Transverse colon (tissue), 4 donors: ENCODE data around the gene SMARCC1. TPM values are rescaled to one million over a fixed set of nuclear protein-coding genes. Genes with fewer than 3 reads are reported as not detected.

Source experiments
- DNase-seq: peaks from one replicate; pipeline ENCODE4 v3.0.0-alpha.2; 2019
- H3K27ac ChIP-seq, 4 donors: fragments of 200-600 bp; sonication (generic); 2 replicates each; pipeline ENCODE4 v1.5.1; 2016 to 2018; ENCODE audit warnings: inconsistent platforms in 4 of 4
- H3K27me3 ChIP-seq: fragments of 200-600 bp; sonication (generic); 2 replicates; pipeline ENCODE4 v1.5.1; 2017; ENCODE audit warnings: inconsistent platforms
- H3K36me3 ChIP-seq, 4 donors: fragments of 200-600 bp; sonication (generic); 2 replicates each; pipeline ENCODE4 v1.5.1; 2017 to 2019; ENCODE audit warnings: inconsistent platforms in 4 of 4
- H3K4me1 ChIP-seq, 4 donors: fragments of 200-600 bp; sonication (generic); 2 replicates each; pipeline ENCODE4 v1.5.1; 2017 to 2020; ENCODE audit warnings: inconsistent platforms in 4 of 4
- H3K4me3 ChIP-seq, 4 donors: fragments of 200-600 bp; sonication (generic); 1 replicate in 1 of 4; 2 replicates in 3 of 4; pipeline versions ENCODE4 v1.5.1 to v1.6.1; 2017 to 2019; ENCODE audit warnings: inconsistent platforms in 4 of 4
- H3K9me3 ChIP-seq, 2 donors: fragments of 200-600 bp; sonication (generic); 2 replicates each; pipeline ENCODE4 v1.5.1; 2017 to 2019; ENCODE audit warnings: inconsistent platforms in 2 of 2
- CTCF ChIP-seq, 5 experiments: fragments of 200-600 bp in 3 of 5; fragments of 450-650 bp in 2 of 5; sonication (generic) in 3 of 5; IDR thresholded peaks; 1 replicate in 2 of 5; 2 replicates in 3 of 5; pipeline ENCODE4 v1.5.1; 2016 to 2017; ENCODE audit warnings: antibody characterized with exemption in 5 of 5, inconsistent platforms in 3 of 5, mild to moderate bottlenecking in 2 of 5, moderate library complexity in 1 of 5
- EP300 ChIP-seq: sonication (generic); formaldehyde crosslinking; IDR thresholded peaks from one replicate; pipeline ENCODE4 v1.6.1; 2017; ENCODE audit warnings: antibody characterized with exemption, low read depth
- POLR2A ChIP-seq: fragments of 450-650 bp; IDR thresholded peaks from one replicate; pipeline ENCODE4 v1.6.1; 2016; ENCODE audit warnings: antibody characterized with exemption, mild to moderate bottlenecking, moderate library complexity
- POLR2AphosphoS5 ChIP-seq, 3 donors: sonication (generic); formaldehyde crosslinking; IDR thresholded peaks; one replicate each; pipeline ENCODE4 v1.6.1; 2016; ENCODE audit warnings: antibody characterized with exemption in 3 of 3
- WGBS, 2 donors: methylation state at CpG; one replicate each; pipeline ENCODE4 v1.1.5; 2018; ENCODE audit warnings: low coverage in 1 of 2; 5-methylcytosine and 5-hydroxymethylcytosine counted together
- in situ Hi-C, 4 donors: fragments of 200-750 bp; cut with MboI; loops; one replicate each; pipeline versions ENCODE4 v1.15.0 to v1.15.1; 2017; ENCODE audit warnings: low sequenced_read_pairs in 3 of 4, low pct_ligation_motif_present in 1 of 4, low pct_unique_long_range_greater_than_20kb in 1 of 4
- intact Hi-C: fragments of 100-400 bp; cut with DNase I; formaldehyde crosslinking; loops from one replicate; pipeline ENCODE4 v1.15.1; 2023; ENCODE audit warnings: low total_unique reads
- total RNA-seq, 4 donors: library from RNA; depleted of rRNA; stranded (reverse); fragments of >200 nt; gene quantifications; one replicate each; pipeline ENCODE4 v1.1.0, GENCODE V29; 2016

Gene SMARCC1
- total RNA-seq, 4 donors from 2014 or later = 21.3 to 70.8 (median 45.0) TPM

GRCh38 chr3:47622671-47623461, 158.8 kb downstream of the SMARCC1 start:
- no peak overlapping the region for H3K27ac ChIP-seq
- H3K4me3 ChIP-seq = no peak overlapping the region
- no peaks in the 10 kb centered on the region for H3K27me3 ChIP-seq
- in situ Hi-C loops = no loop called here
- TF ChIP-seq POLR2AphosphoS5 (IDR thresholded peaks at IDR 0.05) (no peak), EP300 (no peak), CTCF (IDR thresholded peaks at IDR 0.05) (no peak)
- DNase-seq = no peak
- peaks cover 0 to 8% (median 3%) of the 10 kb centered on the region in 4 donors for H3K4me1 ChIP-seq
- no peaks in the 10 kb centered on the region for H3K9me3 ChIP-seq
- peaks cover 0 to 23% (median 4%) of the 10 kb centered on the region in 4 donors for H3K36me3 ChIP-seq
- intact Hi-C loops = no loop called here
- WGBS, 2 donors = 75 to 86% methylated on average over 2 to 3 of the region's 3 CpGs

- peaks cover 0 to 7% (median under 1%) of the 10 kb centered on the region in 4 donors for H3K4me1 ChIP-seq
- H3K9me3 ChIP-seq = no peaks in the 10 kb centered on the region
- intact Hi-C loops = no loop called here
- H3K27me3 ChIP-seq = no peaks in the 10 kb centered on the region
- in situ Hi-C loops = no loop called here
- DNase-seq = no peak
- no peak overlapping the region for H3K4me3 ChIP-seq
- no peak overlapping the region for H3K27ac ChIP-seq
- TF ChIP-seq EP300 = no peak
- TF ChIP-seq CTCF (IDR thresholded peaks at IDR 0.05) = no peak
- no peak for TF ChIP-seq POLR2AphosphoS5 (IDR thresholded peaks at IDR 0.05)
- no peak for TF ChIP-seq POLR2A
- H3K36me3 ChIP-seq = peaks cover 0 to 21% (median 4%) of the 10 kb centered on the region in 4 donors
- WGBS, 2 donors = 66 to 83% methylated on average over 3 to 5 of the region's 5 CpGs
These were observed 164.3 kb downstream of the SMARCC1 start for GRCh38 chr3:47617086-47618010.

- Histone ChIP-seq H3K4me1 (peaks cover 0 to 19% (median 2%) of the 10 kb centered on the region in 4 donors), H3K27me3 (no peaks in the 10 kb centered on the region), H3K27ac (no peak overlapping the region), H3K9me3 (no peaks in the 10 kb centered on the region), H3K4me3 (no peak overlapping the region), H3K36me3 (peaks cover 0 to 25% (median 2%) of the 10 kb centered on the region in 4 donors)
- 100% methylated on average over 1 to 2 of the region's 2 CpGs for WGBS, 2 donors
- no peak for DNase-seq
- TF ChIP-seq EP300 (no peak), POLR2A (no peak), POLR2AphosphoS5 (IDR thresholded peaks at IDR 0.05) (no peak), CTCF (IDR thresholded peaks at IDR 0.05) (no peak)
- in situ Hi-C loops = no loop called here
- intact Hi-C loops = no loop called here
These were observed 166.9 kb downstream of the SMARCC1 start for GRCh38 chr3:47614788-47615187.

- peaks cover 0 to 27% (median 4%) of the 10 kb centered on the region in 4 donors for H3K36me3 ChIP-seq
- H3K4me3 ChIP-seq = no peak overlapping the region
- H3K9me3 ChIP-seq = no peaks in the 10 kb centered on the region
- no peak overlapping the region for H3K27ac ChIP-seq
- DNase-seq = no peak
- H3K4me1 ChIP-seq = peaks cover 0 to 19% (median 2%) of the 10 kb centered on the region in 4 donors
- intact Hi-C loops = loop anchor here (2.0 kb wide), 1 partner anchor 39 kb away; no protein-coding TSS in a partner anchor
- no peak for TF ChIP-seq POLR2AphosphoS5 (IDR thresholded peaks at IDR 0.05)
- TF ChIP-seq CTCF (IDR thresholded peaks at IDR 0.05) = no peak
- TF ChIP-seq EP300 = no peak
- TF ChIP-seq POLR2A = no peak
- in situ Hi-C loops = no loop called here
- no peaks in the 10 kb centered on the region for H3K27me3 ChIP-seq
- 46 to 62% methylated on average over 2 to 4 of the region's 4 CpGs for WGBS, 2 donors
These were observed 168.0 kb downstream of the SMARCC1 start for GRCh38 chr3:47613722-47614121.
